ENCODE results near the gene UNKL.

UNKL gene

DNA sequence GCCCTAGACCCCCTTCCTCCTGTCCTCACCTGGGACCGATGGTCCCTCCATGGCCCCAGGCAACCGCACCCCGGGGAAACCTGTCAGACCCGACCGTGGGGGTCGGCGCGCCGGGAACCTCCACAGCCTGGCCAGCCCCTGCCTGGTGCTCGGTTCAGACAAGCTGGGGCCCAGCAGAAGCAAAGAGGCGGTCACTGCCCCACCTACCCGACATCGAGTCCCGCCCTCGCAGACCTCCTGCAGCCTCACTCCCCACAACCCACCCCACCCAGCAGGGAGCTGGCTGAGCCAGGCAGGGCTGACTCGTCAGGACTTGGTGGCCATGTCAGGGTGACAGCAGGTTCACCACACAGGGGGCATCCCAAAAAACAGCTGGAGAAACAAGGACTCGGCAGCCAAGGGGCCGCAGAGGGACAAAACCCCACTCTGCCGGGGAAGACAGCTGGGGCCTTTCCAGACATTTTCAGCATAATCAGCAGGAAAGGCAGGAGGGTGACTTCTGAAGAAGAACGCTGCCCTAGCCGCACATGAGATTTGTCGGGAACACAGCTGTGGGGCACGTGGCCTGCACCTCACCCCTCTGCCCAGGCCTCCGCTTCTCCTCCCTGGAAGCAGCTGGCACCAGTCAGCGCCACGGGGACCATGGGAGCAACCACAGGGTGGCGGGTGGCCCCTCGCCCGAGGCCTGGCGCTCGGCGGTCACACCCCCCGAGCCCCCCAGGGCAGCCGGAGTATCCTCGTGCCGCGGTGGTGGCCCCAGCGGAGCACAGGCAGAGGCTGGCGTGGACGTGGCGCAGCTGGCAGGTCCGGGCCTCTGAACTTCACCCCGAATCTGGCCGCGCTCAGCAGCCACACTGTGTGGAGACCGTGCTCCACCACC is 39.8 kb downstream of the UNKL start:
- no peak for DNase-seq

DNA sequence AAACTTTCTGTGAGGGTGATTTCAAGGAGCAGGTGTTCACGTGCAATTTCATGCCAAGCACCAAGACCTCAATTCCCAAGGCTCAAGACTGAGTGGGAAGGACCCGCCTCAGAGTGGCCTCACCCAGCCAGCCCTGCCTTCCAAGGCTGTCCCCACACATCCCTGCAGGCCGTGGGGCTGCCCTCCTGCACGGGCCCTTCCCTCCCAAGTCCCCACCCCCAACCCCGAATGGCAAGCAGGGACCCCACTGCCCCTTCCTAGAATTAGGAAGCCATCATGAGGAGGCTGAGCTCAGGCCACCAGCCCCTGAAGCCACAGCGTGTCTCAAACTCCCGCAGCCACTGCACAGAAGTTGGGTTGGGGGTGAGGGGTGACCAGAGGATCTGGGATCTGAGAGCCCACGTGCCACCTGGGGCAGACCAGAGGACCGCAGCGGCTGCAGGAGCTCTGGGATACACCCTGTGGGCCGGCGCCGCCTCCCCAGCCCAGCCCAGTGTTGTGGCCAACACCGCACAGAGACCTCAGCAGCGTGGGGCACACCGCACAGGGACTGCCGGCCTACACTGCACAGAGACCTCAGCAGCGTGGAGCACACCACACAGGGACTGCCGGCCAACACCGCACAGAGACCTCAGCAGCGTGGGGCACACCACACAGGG is 42.1 kb downstream of the UNKL start:
- DNase-seq = no peak

DNA sequence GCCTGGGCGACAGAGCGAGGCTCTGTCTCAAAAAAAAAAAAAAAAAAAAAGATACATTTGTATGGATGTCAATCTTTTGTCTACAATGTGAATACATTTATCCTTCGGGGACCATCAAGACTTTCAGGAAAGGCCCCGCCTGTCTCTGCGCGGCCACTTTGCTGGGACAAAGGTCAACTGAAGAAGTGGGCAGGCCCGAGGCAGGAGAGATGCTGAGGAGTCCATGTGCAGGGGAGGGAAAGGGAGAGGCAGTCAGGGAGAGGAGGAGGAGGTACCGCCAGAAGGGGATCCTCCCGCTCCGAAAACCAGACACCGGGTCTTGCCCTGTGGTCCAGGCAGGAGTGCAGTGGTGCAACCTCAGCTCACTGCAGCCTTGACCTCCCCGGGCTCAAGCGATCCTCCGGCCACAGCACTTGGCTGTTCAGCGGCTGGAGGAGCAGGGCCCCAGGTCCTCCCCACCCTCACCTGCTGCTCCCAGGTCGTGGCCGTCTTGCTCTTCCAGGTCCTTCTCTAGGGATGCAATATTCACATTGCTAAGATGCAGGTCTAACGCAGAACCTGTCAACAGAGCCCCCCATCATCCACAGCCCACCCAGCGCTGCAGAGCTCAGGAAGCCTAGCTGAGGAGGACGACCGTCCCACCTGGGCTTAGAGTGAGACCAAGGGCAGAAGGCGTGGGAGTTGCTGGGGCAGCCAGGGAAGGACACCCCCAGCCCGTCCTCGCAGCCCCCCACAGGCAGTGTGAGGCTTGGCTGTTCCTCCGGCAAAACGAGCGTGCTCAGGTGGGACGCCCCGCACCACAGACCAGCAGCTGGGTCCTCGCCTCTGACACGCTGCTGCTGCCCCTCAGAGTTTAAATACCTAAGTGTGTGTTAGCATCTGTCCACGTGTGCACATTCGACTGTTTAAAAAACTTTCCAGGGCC is 43.2 kb downstream of the UNKL start:
- DNase-seq = no peak

DNA sequence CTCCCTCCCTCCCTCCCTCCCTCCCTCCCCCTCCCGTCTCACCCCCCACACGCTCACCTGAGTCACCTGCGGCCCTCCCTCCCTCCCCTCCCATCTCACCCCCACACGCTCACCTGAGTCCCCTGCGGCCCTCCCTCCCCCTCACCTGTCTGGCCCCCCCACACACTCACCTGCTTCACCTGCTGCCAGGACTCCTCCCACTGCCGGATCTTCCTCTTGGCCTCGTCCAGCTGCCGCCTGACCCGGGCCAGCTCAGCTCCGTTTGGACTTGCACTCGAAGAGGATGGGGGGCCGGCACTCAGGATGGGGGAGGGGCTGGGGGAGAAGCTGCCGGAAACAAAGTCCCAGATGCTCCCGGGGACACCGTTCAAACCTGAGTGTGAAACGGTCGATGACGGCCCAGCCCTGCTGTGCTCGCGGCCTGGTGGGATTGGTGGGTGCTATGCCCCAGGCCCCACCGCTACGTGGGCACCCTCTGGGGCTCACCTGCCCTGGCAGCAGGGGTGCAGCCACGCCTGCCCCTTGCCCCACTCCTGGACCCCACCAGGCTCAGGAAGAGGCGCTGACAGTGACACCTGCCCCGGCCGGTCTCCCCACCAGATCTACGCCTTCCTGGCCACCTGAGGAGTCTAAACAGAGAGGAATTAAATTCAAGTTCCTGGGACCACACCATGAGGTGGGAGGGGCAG is 46.9 kb downstream of the UNKL start:
- DNase-seq = no peak

DNA sequence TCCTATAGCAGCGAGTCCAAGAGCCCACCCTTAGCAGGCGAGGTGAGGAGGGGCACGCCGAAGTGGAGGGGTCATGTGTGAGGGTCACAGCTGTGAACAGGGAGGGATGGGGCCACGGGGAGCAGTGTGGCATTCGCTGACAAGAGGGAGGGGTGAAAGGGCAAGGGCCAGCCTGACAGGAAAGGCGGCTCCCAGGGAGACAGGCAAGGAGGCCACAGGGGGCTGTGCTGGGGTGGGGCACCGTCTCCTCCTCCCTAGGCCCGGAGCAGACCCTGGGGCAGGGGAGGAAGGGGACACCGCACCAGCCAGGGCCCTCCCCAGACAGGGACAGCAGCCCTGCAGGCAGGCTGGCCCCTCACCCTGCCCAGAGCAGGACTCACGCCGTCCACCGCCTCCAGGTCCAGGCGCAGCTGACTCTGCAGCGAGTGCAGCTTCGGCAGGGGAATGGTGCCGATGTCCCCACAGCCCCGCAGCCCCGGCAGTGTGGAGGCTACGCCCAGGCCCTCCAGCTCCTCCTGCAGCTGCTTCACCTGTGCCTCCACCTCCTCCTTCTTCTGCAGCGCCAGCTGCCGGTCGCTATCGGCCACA is 47.7 kb downstream of the UNKL start:
- no peak for DNase-seq

DNA sequence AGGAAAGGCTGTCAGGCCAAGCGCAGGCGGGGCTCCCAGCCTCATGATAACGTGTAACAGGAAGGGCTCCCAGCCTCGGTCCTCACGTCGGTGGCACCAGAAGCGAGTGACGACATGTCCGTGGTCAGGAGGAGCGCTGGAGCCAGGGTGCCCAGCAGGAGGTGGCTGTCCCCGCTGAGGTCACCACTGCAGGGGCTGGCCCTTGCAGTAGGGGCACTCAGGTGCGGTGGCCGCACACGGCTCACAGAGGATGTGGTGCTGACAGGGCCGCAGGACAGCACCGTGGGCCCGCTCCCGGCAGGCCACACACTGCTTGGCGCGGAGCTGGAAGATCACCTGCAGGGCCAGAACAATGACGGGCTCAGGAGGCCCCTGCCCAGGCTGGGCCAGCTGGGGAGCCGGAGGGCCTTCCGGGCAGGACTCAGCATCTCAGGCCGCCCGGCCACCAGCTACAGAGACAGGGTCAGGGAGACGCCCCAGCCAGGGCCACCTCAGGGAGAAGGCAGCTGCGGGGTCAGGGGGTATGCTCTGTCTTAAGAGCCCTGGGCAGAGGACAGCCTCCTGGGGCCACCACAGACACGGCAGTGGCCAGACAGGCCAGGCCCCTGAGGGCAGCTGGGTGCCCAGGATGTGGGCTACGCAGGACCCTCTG is 48.3 kb downstream of the UNKL start:
- no peak for DNase-seq

DNA sequence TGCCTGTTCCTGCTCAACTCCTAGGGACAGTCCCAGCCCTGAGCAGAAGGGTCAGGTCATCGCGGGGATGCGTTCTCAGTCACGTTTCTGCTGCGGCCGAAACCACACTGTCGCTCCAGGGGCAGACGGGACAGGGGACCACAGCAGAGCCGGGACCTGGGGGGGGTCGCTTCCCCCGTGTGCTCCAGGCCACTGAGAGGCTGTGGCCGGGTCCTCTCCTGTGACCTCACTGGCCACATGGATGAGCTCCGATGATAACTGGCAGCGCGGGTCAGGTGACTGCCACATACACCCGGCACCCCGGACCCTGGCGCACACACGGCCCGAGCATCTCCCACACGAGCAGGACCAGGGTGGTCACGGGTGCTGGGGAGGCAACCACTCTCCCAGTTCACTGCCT is 50.0 kb downstream of the UNKL start:
- no peak for DNase-seq

DNA sequence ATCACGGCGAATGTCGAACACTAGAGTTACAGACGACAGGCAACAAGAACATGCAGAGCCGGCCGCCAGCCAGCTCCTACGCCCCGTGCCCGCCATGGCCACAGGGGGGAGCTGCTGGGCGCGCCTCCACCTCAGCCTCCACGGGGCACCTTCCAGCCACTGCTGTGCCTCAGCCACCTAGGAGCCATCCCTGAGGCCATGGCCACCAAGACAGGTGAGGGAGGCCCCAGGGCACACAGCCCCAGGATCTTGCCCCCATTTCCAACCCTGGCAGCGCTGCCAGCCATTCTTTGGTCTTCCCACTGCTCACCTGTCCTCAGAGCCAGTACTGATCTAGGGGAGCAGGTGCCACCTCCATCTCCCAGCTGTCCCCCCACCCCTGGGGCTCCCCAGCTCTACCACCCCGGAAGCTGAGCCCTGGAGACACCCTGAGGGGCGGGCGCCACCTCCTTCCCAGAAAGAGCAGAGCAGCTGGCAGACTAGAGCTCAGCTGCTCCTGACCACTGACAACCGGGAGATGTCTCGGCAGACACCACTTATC is 50.9 kb downstream of the UNKL start:
- DNase-seq = peak; percentile 58

DNA sequence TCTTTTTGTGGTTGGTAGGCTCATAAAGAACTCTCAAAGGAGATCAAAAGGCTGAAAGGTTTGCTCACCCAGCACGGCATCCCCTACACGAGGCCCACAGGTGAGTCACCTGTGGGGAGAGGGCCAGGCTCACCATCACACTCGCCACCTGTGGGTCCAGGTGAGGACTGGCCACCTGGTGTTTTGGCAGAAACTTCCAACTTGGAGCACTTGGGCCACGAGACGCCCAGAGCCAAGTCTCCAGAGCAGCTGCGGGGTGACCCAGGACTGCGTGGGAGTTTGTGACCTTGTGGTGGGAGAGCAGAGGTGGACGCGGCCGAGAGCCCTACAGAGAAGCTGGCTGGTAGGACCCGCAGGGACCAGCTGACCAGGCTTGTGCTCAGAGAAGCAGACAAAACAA is 51.7 kb downstream of the UNKL start:
- DNase-seq = no peak

DNA sequence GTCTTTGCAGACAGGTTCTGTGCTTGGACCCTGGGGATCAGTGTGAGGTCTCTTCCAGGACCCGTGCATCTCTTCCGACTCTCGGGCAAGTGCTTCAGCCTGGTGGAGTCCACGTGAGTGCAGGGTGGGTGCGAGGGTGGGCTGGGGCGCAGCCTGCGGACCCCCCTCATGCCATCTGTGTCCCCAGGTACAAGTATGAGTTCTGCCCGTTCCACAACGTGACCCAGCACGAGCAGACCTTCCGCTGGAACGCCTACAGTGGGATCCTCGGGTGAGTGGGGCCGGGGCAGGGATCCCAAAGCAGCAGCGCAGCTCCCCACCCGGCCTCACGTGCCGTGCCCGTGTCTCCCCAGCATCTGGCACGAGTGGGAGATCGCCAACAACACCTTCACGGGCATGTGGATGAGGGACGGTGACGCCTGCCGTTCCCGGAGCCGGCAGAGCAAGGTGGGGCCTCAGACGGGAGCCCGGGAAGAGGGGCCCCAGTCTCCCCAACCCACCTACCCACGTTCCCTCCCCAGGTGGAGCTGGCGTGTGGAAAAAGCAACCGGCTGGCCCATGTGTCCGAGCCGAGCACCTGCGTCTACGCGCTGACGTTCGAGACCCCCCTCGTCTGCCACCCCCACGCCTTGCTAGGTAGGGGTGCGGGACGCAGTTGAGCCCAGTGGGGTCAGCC is 52.7 kb downstream of the UNKL start:
- DNase-seq = no peak

DNA sequence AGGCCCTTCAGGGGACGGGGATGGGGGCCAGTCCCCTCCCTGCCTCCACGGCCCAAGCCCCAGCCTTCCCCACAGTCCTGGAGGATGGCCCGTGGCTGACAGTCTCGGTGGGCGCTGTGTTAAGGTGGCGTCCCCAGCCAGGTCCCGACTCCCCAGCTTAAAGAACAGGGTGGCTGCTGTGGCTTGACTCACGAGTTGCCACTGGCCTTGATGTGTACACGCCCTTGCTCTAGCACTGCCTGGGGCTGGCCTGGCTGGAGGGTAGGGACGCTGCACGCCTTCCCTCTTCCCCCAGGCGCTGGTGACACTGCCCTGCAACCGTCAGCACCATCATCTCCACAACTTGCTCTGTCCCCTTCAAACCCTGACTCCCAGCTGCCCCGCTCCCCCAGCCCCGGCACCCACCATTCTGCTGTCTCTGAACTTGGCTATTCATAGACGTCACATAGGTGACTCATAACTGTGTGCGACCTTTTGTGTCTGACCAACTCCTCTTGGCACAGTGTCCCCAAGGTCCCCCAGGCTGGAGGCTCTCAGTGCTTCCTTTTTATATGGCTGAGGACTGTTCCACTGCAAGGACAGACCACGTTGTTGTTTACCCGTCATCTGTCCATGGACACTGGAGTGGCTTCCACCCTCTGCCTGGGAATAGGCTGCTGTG is 56.5 kb downstream of the UNKL start:
- DNase-seq = no peak

DNA sequence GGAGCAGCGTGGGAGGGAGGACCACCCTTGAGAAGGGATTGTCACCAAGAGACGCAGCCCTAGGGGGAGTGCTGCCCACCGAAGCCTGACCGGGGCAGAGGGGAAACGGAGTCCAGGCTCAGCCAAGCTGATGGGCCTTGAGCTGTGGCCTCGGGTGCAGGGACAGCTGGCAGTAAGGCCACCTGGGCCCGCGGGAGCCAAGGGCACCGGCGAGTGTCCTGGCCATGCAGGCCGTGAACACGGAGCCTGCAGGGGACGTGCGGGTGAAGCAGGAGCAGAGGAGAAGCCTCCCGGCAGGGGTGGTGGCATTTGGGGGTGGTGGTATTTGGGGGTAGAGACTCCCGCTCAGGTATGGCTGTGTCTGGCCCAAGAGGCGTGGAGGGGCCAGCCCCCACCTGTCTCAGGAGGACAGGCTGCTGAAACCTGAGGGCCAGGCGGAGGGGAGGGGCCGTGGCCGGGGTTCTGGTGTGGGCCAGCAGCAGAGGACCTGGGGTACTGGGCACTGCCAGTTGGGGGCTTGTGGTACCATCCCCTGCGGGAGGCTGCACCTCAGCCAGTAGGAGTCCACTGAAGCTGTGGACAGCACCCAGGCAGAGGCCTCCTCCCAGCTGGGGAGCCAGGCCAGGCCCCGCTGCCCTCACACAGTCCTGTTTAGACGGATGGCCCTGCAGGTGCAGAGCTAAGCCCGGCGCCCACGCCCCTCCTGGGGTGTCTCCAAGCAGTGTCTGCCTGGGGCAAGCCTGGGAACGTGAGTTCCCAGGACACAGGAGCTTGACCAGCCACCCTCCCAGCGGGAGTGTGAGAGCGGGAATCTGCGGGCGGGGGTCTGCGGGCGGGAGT is 58.2 kb downstream of the UNKL start:
- no peak for DNase-seq

DNA sequence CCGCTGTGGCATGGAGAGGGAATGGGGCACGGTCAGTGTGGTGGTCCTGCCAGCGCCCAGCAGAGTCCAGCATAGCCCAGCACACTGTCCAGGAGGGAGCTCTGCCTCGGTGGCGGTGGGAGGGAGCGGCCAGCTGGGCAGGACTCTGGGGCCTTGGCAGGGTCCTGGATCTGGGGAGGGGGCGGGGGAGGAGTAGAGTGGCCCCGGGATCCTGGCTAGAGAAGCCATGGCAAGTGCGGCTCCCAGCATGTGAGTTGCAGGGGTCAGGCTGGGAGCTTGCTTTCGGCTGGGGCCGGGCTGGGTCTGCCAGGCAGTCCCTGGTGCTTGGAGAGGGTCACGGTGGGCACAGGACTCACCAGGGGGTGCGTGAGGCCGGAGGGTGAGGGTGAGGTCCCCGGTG is 58.9 kb downstream of the UNKL start:
- DNase-seq = no peak

DNA sequence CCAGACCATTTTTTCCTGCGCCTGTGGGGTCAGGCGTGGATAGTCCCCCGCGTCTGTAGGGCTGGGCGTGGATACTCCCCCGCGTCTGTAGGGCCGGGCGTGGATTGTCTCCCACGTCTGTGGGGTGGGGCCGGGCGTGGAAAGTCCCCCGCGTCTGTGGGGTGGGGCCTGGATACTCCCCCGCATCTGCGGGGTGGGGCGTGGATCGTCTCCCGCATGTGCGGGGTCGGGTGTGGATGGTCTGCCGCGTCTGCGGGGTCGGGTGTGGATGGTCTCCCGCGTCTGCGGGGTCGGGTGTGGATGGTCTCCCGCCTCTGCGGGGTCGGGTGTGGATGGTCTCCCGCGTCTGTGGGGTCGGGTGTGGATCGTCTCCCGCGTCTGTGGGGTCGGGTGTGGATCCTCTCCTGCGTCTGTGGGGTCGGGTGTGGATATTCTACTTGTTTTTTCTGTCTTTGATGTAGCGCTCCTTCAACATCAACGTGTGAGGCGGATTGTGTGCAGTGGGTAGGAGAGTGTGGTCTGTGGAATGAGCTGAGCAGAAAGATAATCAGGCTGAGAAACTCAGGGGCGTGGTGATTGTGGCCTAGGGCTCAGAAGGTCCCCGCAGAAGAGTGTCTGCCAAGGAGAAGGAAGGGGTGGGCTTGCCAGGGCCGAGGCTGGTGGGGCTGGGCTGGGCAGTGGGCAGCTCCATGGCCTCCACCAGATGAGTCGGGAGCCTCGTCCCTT is 59.5 kb downstream of the UNKL start:
- DNase-seq = no peak

DNA sequence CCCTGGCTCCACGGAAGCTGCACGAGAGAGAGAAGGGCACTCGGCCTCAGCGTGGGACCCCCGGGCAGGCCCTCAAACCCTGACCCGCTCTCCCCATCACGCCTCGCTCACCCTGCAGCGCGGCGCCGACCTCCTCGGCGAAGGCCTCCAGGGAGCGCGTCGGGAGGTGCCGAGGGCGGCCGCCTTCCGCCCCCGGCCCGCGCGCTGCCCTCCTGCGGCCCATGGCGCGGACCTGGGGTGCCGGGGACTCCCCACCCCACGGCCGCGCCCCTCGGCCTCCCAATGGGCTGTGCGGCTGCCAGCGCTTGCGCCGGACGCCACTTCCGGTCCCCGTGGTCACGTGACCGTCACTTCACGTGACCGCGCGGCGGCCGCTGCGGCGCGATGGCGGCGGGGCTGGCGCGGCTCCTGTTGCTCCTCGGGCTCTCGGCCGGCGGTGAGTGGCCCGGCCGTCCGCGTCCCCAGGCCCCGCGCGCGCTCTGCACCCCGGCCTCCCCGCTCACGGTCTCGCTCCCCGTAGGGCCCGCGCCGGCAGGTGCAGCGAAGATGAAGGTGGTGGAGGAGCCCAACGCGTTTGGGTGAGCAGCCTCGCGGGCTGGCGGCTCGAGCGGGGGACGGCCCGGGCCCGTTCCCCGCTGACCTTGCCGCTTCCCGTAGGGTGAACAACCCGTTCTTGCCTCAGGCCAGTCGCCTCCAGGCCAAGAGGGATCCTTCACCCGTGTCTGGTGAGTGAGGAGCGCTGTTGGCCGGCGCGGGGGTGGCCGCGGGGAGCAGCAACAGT is 62.7 kb downstream of the UNKL start, which contains the start of the genes GNPTG and TSR3:
GNPTG (plus strand) TSS at position 350 of the 781 bp plus-strand sequence; CDS start at position 385, 35 bp downstream.
TSR3 (minus strand) TSS at position 297 of the 781 bp plus-strand sequence; CDS start at position 223, 74 bp downstream.
- DNase-seq = peak; percentile 80

DNA sequence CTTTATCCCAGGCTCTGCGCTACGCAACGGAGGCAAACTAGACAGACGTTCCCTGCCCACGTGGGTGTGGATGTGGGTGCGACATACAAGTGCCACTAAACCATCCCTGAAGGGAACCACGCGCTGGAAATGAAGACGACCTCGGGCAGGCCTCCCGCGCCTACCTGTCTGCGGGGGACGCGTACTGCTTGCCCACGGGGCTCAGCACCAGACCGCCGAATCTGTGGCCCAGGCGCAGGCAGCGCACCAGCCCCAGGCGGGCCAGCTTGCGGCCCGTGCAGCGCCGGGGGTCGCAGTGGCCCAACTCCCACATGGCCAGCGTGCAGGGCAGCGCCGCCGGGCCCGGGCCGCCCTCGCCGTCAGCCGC is 63.3 kb downstream of the UNKL start:
- no peak for DNase-seq

DNA sequence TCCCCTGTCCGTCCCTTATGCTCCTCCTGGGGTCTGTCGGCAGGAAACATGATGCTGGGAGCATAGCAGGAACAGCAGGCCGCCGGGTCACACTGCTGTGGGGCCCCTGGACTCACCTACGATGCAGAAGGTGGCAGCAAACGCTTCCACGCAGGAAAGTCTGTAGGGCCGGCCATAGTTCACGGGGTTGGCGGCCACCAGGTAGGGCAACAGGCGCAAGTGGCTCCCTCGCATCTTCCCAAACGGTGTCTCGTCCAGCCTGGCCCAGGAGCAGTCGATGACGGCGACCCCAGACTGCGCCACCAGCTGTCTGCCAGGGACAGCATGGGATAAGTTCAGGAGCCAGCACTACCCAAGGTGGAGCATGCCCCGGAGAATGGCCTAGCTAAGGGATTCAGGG is 63.8 kb downstream of the UNKL start:
- DNase-seq = no peak

DNA sequence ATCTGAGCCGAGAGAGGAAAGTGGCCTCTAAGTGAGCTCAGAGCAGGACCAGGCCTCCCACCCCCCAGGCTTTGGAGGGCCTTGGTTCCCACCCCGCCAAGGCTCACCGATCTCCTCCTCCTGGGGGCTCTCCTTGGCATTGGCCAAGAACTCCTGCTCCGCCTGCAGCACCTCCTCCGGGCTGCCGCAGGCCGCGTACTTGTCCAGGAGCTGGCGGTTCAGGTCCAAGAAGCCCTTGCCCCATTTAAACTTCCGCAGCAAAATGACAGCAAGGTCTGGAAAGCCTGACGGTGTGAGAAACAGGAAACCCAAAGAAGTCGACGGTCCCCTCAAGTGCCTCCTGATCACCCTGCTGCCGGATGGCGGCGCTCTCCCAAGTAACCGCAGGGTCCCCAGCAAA is 64.6 kb downstream of the UNKL start:
- no peak for DNase-seq
